ENCODE data around the gene FGD1. TPM values are rescaled to one million over a fixed set of nuclear protein-coding genes. Genes with fewer than 3 reads are reported as not detected.

Gene FGD1
- total RNA-seq, 1 experiment from 2014 or later = 19.2 TPM

DNA sequence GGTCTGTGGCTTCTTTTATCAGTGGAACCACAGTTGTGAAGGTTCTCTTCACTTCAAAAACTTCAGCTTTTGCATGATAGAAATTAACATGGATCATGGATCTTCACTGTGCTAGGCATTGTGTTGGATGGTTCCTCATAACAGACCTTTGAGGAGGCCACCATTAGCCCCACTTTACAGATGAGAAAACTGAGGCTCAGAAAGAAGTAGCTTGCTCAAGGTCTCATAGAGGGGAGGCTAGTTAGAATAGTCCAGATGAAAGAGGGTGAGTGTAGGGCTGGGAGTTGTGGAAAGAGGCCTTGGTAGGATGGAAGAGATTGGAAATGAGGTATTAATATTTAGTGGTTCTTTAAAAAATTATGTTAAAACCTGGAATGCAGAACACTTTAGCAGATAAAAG lies 53.2 kb downstream of the FGD1 start:
- Histone ChIP-seq H2BK12ac (ENCODE audit: insufficient read length, low read depth, low read length) (no peak overlapping the region), H3K56ac (ENCODE audit: insufficient read length, low read depth, low read length) (no peak overlapping the region), H4K20me1 (ENCODE audit: control insufficient read depth, insufficient read depth, insufficient read length) (no peaks in the 10 kb centered on the region), H3K18ac (ENCODE audit: insufficient read length, low read depth, low read length) (no peak overlapping the region), H3K4me2 (ENCODE audit: insufficient read depth, insufficient read length, low read length) (no peak overlapping the region), H2AK5ac (ENCODE audit: insufficient read length, low read length) (no peak overlapping the region), H3K9ac (ENCODE audit: extremely low read depth, insufficient read length, low read length) (no peak overlapping the region), H3K4ac (ENCODE audit: low read depth, low read length) (no peak overlapping the region), H2BK120ac (ENCODE audit: low read depth, low read length, poor library complexity, severe bottlenecking) (no peak overlapping the region), H3K23ac (ENCODE audit: insufficient read length, low read depth, low read length) (no peak overlapping the region), H3K79me1 (ENCODE audit: insufficient read depth, low read depth, low read length, poor library complexity, severe bottlenecking) (no peaks in the 10 kb centered on the region), H3K79me2 (ENCODE audit: insufficient read depth, low read length) (peaks cover 9% of the 10 kb centered on the region; the same call in 1 of the 2 replicates), H3K27ac (ENCODE audit: insufficient read length, low read depth, low read length) (no peak overlapping the region), H2BK5ac (ENCODE audit: insufficient read length, low read length) (no peak overlapping the region), H4K91ac (ENCODE audit: insufficient read length, low read depth, low read length) (no peak overlapping the region), H2BK15ac (ENCODE audit: low read depth, low read length) (no peak overlapping the region), H2BK20ac (ENCODE audit: low read depth, low read length, poor library complexity, severe bottlenecking) (no peak overlapping the region), H2AFZ (ENCODE audit: low read length) (no peak overlapping the region), H3K27me3 (ENCODE audit: insufficient read depth, low read length) (no peaks in the 10 kb centered on the region), H3K4me1 (ENCODE audit: insufficient read depth, low read length) (no peaks in the 10 kb centered on the region), H4K8ac (replicated peaks; ENCODE audit: insufficient read length, low read depth, low read length) (no peak overlapping the region), H3K14ac (ENCODE audit: insufficient read depth, low read length) (no peak overlapping the region), H4K5ac (ENCODE audit: insufficient read length, low read depth, low read length) (no peak overlapping the region), H3T11ph (ENCODE audit: low read length) (no peak overlapping the region), H3K9me3 (ENCODE audit: control insufficient read depth, low read depth, low read length) (peaks cover 16% of the 10 kb centered on the region), H3K23me2 (ENCODE audit: insufficient read length, low read depth, low read length, poor library complexity, severe bottlenecking) (peaks cover 3% of the 10 kb centered on the region)
- TF ChIP-seq, protein P1, sequence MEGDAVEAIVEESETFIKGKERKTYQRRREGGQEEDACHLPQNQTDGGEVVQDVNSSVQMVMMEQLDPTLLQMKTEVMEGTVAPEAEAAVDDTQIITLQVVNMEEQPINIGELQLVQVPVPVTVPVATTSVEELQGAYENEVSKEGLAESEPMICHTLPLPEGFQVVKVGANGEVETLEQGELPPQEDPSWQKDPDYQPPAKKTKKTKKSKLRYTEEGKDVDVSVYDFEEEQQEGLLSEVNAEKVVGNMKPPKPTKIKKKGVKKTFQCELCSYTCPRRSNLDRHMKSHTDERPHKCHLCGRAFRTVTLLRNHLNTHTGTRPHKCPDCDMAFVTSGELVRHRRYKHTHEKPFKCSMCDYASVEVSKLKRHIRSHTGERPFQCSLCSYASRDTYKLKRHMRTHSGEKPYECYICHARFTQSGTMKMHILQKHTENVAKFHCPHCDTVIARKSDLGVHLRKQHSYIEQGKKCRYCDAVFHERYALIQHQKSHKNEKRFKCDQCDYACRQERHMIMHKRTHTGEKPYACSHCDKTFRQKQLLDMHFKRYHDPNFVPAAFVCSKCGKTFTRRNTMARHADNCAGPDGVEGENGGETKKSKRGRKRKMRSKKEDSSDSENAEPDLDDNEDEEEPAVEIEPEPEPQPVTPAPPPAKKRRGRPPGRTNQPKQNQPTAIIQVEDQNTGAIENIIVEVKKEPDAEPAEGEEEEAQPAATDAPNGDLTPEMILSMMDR (conservative IDR thresholded peaks at IDR 0.05) = no peak
- H3K4me1 Mint-ChIP-seq = peaks cover 12 to 16% of the 10 kb centered on the region in 2 experiments
- DNase-seq = no peak
- H3K27me3 Mint-ChIP-seq (ENCODE audit: low read depth) = no peaks in the 10 kb centered on the region; the same call in 1 of the 2 replicates
- peaks cover 28 to 56% (median 38%) of the 10 kb centered on the region in 3 experiments for H3K36me3 Mint-ChIP-seq (ENCODE audit: insufficient read depth in 1 of 3, low read depth in 3 of 3)
- no peak overlapping the region for H3K4me3 Mint-ChIP-seq
- peaks cover 73 to 81% of the 10 kb centered on the region in 2 experiments for H3K9me3 Mint-ChIP-seq
- no peak overlapping the region for H3K27ac Mint-ChIP-seq
